Measurements from ENCODE around the gene CBX4.

The CBX4 gene

GRCh38 chr17:79785900-79786810 is 53.1 kb downstream of the CBX4 start:
- DNase-seq: no peak

GRCh38 chr17:79785017-79785899 is 54.0 kb downstream of the CBX4 start:
- DNase-seq: no peak

GRCh38 chr17:79784353-79785016 is 54.8 kb downstream of the CBX4 start:
- no peak for DNase-seq

GRCh38 chr17:79783891-79784290 is 55.3 kb downstream of the CBX4 start:
- DNase-seq: no peak
